Natural killer cell treated with Interleukin-12 subunit alpha and Interleukin-12 subunit beta and Interleukin-15 and Interleukin-18, amount 100 ng/mL, for 72 hours (primary cell): ENCODE data around the gene PRR33. TPM values are rescaled to one million over a fixed set of nuclear protein-coding genes. Genes with fewer than 3 reads are reported as not detected.
"Not testable (repeated sequence)": the region's sequence is repeated elsewhere in the genome, so short reads cannot be mapped to it uniquely, and the experiment has no call there.

Source experiments
- ATAC-seq, 2 donors: fragments of 150-1000 bp; cut with Tn5 transposase in 1 of 2; sonication (Bioruptor Pico), chemical (Tn5 transposase) in 1 of 2; 2 replicates each; pipeline ENCODE4 v1.10.0; 2021
- DNase-seq: peaks from one replicate; pipeline ENCODE4 v3.0.0; 2022; ENCODE audit warnings: low spot score
- H3K27ac Mint-ChIP-seq, 2 donors: 1 replicate in 1 of 2; 2 replicates in 1 of 2; pipeline ENCODE4 v1.8.0; 2022; ENCODE audit warnings: mixed read lengths in 2 of 2, mild to moderate bottlenecking in 1 of 2, moderate library complexity in 1 of 2
- H3K27me3 Mint-ChIP-seq, 2 donors: 1 replicate in 1 of 2; 2 replicates in 1 of 2; pipeline ENCODE4 v1.8.0; 2022; ENCODE audit warnings: mixed read lengths in 2 of 2
- H3K36me3 Mint-ChIP-seq: one replicate; pipeline ENCODE4 v1.8.0; 2022; ENCODE audit warnings: mixed read lengths
- H3K4me1 Mint-ChIP-seq, 2 donors: 1 replicate in 1 of 2; 2 replicates in 1 of 2; pipeline ENCODE4 v1.8.0; 2022; ENCODE audit warnings: low read depth in 2 of 2, mixed read lengths in 2 of 2, mild to moderate bottlenecking in 1 of 2
- H3K4me3 Mint-ChIP-seq: one replicate; pipeline ENCODE4 v1.8.0; 2022; ENCODE audit warnings: mixed read lengths
- H3K9me3 Mint-ChIP-seq: 2 replicates; pipeline ENCODE4 v1.8.0; 2022; ENCODE audit warnings: mixed read lengths
- total RNA-seq, 2 donors: library from RNA; stranded (reverse); gene quantifications; one replicate each; pipeline ENCODE4 v1.2.3, GENCODE V29; 2022

PRR33 gene
- total RNA-seq, 2 donors from 2014 or later: not detected

- peaks cover 8 to 16% of the 10 kb centered on the region in 2 donors for H3K27me3 Mint-ChIP-seq
- H3K9me3 Mint-ChIP-seq: peaks cover 3% of the 10 kb centered on the region
- H3K36me3 Mint-ChIP-seq: no peaks in the 10 kb centered on the region
- H3K4me3 Mint-ChIP-seq: peak overlapping the region; percentile 8
- no peak for ATAC-seq
- no peak for DNase-seq
- H3K4me1 Mint-ChIP-seq: peaks cover 23 to 24% of the 10 kb centered on the region in 2 donors
- H3K27ac Mint-ChIP-seq: no peak overlapping the region
These were observed 2.1 kb upstream of the PRR33 start for GRCh38 chr11:1893581-1894359.

GRCh38 chr11:1892558-1892957 is 863 bp upstream of the PRR33 start:
- Mint-ChIP-seq H3K9me3 (peaks cover 3% of the 10 kb centered on the region), H3K4me3 (peak overlapping the region; percentile 2), H3K4me1 (peaks cover 28 to 30% of the 10 kb centered on the region in 2 donors), H3K27ac (no peak overlapping the region), H3K36me3 (no peaks in the 10 kb centered on the region), H3K27me3 (peaks cover 3 to 11% of the 10 kb centered on the region in 2 donors)
- ATAC-seq: no peak
- DNase-seq: no peak

- H3K4me1 Mint-ChIP-seq: peaks cover 28 to 30% of the 10 kb centered on the region in 2 donors
- H3K4me3 Mint-ChIP-seq: no peak overlapping the region
- no peak for DNase-seq
These were observed 421 bp upstream of the PRR33 start for GRCh38 chr11:1892116-1892515.

GRCh38 chr11:1890856-1891830 is 552 bp downstream of the PRR33 start:
- H3K4me3 Mint-ChIP-seq: peak overlapping the region; percentile 20
- peaks cover 26 to 30% of the 10 kb centered on the region in 2 donors for H3K4me1 Mint-ChIP-seq

More at GRCh38 chr11:1892116-1892515, 421 bp upstream of the PRR33 start:
- Mint-ChIP-seq H3K27me3 (peaks cover 0 to 10% of the 10 kb centered on the region in 2 donors), H3K9me3 (peaks cover 3% of the 10 kb centered on the region), H3K27ac (no peak overlapping the region), H3K36me3 (no peaks in the 10 kb centered on the region)
- ATAC-seq: no peak

GRCh38 chr11:1889941-1890855 is 1.5 kb downstream of the PRR33 start:
- Mint-ChIP-seq H3K27ac (peak overlapping the region in 1 of 2 donors; percentile 23), H3K27me3 (no peaks in the 10 kb centered on the region), H3K4me1 (peaks cover 26 to 30% of the 10 kb centered on the region in 2 donors), H3K4me3 (peak overlapping the region; percentile 40), H3K36me3 (no peaks in the 10 kb centered on the region), H3K9me3 (peaks cover 3% of the 10 kb centered on the region)
- DNase-seq (no peak), ATAC-seq (peak in 1 of 2 donors; percentile 1)

More at GRCh38 chr11:1890856-1891830, 552 bp downstream of the PRR33 start:
- Mint-ChIP-seq H3K9me3 (peaks cover 3% of the 10 kb centered on the region), H3K36me3 (no peaks in the 10 kb centered on the region), H3K27ac (peak overlapping the region in 1 of 2 donors; percentile 23), H3K27me3 (peaks cover 0 to 3% of the 10 kb centered on the region in 2 donors)
- ATAC-seq: peak; percentile 7 to 43
- DNase-seq: no peak

GRCh38 chr11:1889224-1889930 is 2.3 kb downstream of the PRR33 start:
- DNase-seq: peak; percentile 87
- Mint-ChIP-seq H3K27ac (peak overlapping the region; percentile 46 to 82), H3K4me1 (peaks cover 26 to 30% of the 10 kb centered on the region in 2 donors), H3K4me3 (peak overlapping the region; percentile 67), H3K27me3 (no peaks in the 10 kb centered on the region), H3K9me3 (peaks cover 3% of the 10 kb centered on the region), H3K36me3 (no peaks in the 10 kb centered on the region)
- ATAC-seq: peak; percentile 90 to 92

GRCh38 chr11:1888811-1889210 is 2.9 kb downstream of the PRR33 start:
- Mint-ChIP-seq H3K36me3 (no peaks in the 10 kb centered on the region), H3K27ac (peak overlapping the region; percentile 46 to 82), H3K4me1 (peaks cover 26 to 29% of the 10 kb centered on the region in 2 donors), H3K4me3 (peak overlapping the region; percentile 67), H3K9me3 (peaks cover 3% of the 10 kb centered on the region), H3K27me3 (no peaks in the 10 kb centered on the region)
- DNase-seq (no peak), ATAC-seq (peak in 1 of 2 donors; percentile 3)

- H3K9me3 Mint-ChIP-seq: peaks cover 3% of the 10 kb centered on the region
- peaks cover 21 to 24% of the 10 kb centered on the region in 2 donors for H3K4me1 Mint-ChIP-seq
- peak overlapping the region; percentile 46 to 82 for H3K27ac Mint-ChIP-seq
- H3K27me3 Mint-ChIP-seq: no peaks in the 10 kb centered on the region
- no peaks in the 10 kb centered on the region for H3K36me3 Mint-ChIP-seq
- ATAC-seq: no peak
- peak overlapping the region; percentile 67 for H3K4me3 Mint-ChIP-seq
- no peak for DNase-seq
These were observed 3.3 kb downstream of the PRR33 start for GRCh38 chr11:1888347-1888753.

GRCh38 chr11:1887451-1888346 is 4.0 kb downstream of the PRR33 start:
- H3K36me3 Mint-ChIP-seq: no peaks in the 10 kb centered on the region
- peaks cover 17% of the 10 kb centered on the region in 2 donors for H3K4me1 Mint-ChIP-seq
- peak; percentile 34 for DNase-seq
- no peak for ATAC-seq
- H3K4me3 Mint-ChIP-seq: no peak overlapping the region
- no peaks in the 10 kb centered on the region for H3K27me3 Mint-ChIP-seq
- H3K9me3 Mint-ChIP-seq: peaks cover 2% of the 10 kb centered on the region
- peak overlapping the region in 1 of 2 donors; percentile 82 for H3K27ac Mint-ChIP-seq

GRCh38 chr11:1886551-1886950 is 5.1 kb downstream of the PRR33 start:
- not testable (repeated sequence) for H3K4me3 Mint-ChIP-seq, H3K27me3 Mint-ChIP-seq, ATAC-seq, H3K27ac Mint-ChIP-seq, H3K9me3 Mint-ChIP-seq, H3K36me3 Mint-ChIP-seq
- peaks cover 11 to 13% of the 10 kb centered on the region in 2 donors for H3K4me1 Mint-ChIP-seq
- peak; percentile 40 for DNase-seq

GRCh38 chr11:1884303-1884700 is 7.4 kb downstream of the PRR33 start:
- Mint-ChIP-seq H3K4me3 (no peak overlapping the region), H3K9me3 (no peaks in the 10 kb centered on the region), H3K27me3 (no peaks in the 10 kb centered on the region), H3K4me1 (peaks cover 11 to 12% of the 10 kb centered on the region in 2 donors), H3K36me3 (no peaks in the 10 kb centered on the region), H3K27ac (no peak overlapping the region)
- no peak for ATAC-seq
- DNase-seq: no peak
